HG03442 (cell line): ENCODE measurements around the gene ANKRD34A.
"Not testable (repeated sequence)": the region's sequence is repeated elsewhere in the genome, so short reads cannot be mapped to it uniquely, and the experiment has no call there.

ENCODE experiments used
- ATAC-seq: cut with Tn5 transposase; IDR thresholded peaks from one replicate; pipeline ENCODE4 v1.9.1; 2021; ENCODE audit warnings: mild to moderate bottlenecking, moderate library complexity; ENCODE audit not compliant: unreplicated experiment

Gene ANKRD34A

GRCh38 chr1:145949219-145949618 lies 15.2 kb downstream of the ANKRD34A start:
- ATAC-seq: no peak

- no peak for ATAC-seq
These were observed 16.8 kb downstream of the ANKRD34A start for GRCh38 chr1:145947551-145947950.

DNA sequence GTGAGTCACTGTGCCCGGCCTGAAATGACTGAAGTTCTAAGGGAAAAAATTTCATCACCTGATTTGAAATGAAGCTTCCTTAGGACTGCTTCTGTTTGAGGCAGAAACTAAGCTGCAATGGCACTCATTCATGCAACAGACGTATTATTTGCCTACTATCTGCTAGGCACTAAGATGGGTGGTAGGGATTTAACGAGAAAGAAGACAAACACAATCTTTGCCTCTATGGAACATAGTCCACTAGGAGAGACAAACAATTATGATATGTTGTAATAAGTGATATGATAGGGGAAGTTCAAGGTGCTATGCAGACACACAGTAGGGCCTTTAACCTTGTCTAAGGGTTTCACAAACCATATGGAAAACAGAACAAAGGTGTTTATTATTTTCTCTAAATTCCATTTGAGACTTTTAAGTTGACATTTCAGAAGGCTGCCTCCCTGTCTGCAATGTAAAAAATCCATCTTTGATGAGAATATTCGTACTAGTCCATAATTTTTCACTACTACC lies 17.8 kb downstream of the ANKRD34A start:
- ATAC-seq: no peak

- ATAC-seq: no peak
These were observed 19.8 kb downstream of the ANKRD34A start for GRCh38 chr1:145944532-145944931.

DNA sequence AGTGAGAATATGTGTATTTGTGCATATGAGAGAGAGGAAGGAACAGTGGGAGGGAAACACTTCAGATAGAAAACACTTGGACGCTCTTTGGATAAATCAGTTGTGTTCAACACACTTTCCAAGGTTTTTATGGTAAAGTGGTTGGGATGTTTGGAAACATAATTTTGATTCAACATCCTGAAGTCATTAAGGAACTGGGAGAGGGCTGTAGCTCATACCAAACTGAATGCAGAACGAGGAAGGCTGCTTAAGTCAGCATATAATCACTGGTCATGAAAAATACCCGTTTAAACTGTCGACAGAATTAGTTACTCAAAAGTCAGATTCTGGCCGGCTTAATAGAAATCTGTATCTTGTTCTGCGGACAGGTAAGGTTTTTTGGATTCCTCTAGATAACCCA lies 21.5 kb downstream of the ANKRD34A start:
- no peak for ATAC-seq

- no peak for ATAC-seq
These were observed 22.0 kb downstream of the ANKRD34A start for GRCh38 chr1:145942405-145942804.

DNA sequence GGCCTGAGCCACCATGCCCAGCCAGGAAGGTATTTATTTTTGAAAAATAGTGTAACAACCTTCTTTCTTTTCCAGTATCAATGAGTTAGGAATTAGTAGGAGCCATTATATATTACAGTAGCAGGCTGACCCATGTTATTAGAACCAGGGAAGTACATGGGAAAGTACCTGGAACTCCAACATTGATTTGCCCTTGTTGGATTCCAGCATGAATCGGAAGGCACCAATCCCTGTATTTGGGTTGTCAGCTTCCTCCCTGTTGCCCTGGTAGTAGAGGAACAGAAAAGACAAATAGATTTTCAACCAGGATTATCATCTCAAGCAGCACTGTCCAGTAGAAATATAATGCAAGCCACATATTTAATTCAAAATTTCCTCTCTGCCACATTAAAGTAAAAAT lies 26.9 kb downstream of the ANKRD34A start:
- no peak for ATAC-seq

DNA sequence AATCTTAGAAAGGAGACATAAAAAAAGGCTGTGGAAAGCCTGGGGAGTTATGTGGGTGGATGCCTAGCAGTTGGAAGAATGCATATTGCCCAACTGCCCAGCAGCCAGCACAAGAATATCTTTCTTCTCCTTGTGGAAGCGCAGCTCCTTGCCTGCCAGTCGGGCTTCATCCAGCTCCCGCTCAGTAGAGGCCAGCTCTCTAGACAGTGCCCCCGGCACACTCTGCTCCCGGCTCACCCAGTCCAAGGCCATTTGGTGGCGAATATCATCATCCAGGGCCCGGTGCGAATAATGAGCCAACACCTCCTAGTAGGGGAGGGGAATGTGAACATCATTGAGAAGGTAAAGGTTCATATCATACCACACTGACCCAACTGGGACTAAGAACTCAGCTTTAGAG lies 28.1 kb downstream of the ANKRD34A start:
- no peak for ATAC-seq

GRCh38 chr1:145935708-145936107 lies 28.7 kb downstream of the ANKRD34A start:
- ATAC-seq: no peak

DNA sequence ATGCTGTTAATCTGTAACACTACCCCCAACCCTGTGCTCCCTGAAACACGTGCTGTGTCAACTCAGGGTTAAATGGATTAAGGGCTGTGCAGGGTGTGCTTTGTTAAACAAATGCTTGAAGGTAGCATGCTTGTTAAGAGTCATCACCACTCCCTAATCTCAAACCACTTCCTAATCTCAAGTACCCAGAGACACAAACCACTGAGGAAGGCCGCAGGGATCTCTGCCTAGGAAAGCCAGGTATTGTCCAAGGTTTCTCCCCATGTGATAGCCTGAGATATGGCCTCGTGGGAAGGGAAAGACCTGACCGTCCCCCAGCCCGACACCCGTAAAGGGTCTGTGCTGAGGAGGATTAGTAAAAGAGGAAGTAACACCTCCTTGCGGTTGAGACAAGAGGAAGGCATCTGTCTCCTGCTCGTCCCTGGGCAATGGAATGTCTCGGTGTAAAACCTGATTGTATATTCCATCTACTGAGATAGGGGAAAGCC lies 31.8 kb downstream of the ANKRD34A start:
- ATAC-seq: not testable (repeated sequence)

- ATAC-seq: no peak
These were observed 36.3 kb downstream of the ANKRD34A start for GRCh38 chr1:145927916-145928643.

GRCh38 chr1:145927063-145927886 lies 37.1 kb downstream of the ANKRD34A start, which contains the start of gene RBM8A:
RBM8A (minus strand) TSS chr1:145927484; CDS start chr1:145927426, 58 bp downstream.
- ATAC-seq: peak; percentile 96

DNA sequence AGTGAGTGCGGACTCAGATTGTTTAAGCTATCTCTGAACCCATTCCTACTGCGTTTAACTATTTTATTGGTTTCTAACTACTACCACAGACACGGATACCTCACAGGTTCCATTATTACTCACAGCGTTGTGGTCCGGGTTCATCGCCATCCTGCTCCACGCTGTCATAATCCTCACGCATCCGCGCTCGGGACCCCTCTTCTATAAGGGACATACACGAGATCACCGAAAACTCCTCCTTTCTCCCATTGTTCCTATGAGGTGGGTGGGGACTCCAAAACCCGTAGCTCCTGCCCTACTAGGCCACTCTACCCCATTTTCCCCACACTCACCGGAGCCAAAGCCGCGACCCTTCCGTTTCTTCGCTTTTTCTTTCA lies 37.7 kb downstream of the ANKRD34A start:
- peak; percentile 8 for ATAC-seq

GRCh38 chr1:145922266-145922665 lies 42.1 kb downstream of the ANKRD34A start:
- no peak for ATAC-seq

- not testable (repeated sequence) for ATAC-seq
These were observed 44.1 kb downstream of the ANKRD34A start for GRCh38 chr1:145920297-145920696.

DNA sequence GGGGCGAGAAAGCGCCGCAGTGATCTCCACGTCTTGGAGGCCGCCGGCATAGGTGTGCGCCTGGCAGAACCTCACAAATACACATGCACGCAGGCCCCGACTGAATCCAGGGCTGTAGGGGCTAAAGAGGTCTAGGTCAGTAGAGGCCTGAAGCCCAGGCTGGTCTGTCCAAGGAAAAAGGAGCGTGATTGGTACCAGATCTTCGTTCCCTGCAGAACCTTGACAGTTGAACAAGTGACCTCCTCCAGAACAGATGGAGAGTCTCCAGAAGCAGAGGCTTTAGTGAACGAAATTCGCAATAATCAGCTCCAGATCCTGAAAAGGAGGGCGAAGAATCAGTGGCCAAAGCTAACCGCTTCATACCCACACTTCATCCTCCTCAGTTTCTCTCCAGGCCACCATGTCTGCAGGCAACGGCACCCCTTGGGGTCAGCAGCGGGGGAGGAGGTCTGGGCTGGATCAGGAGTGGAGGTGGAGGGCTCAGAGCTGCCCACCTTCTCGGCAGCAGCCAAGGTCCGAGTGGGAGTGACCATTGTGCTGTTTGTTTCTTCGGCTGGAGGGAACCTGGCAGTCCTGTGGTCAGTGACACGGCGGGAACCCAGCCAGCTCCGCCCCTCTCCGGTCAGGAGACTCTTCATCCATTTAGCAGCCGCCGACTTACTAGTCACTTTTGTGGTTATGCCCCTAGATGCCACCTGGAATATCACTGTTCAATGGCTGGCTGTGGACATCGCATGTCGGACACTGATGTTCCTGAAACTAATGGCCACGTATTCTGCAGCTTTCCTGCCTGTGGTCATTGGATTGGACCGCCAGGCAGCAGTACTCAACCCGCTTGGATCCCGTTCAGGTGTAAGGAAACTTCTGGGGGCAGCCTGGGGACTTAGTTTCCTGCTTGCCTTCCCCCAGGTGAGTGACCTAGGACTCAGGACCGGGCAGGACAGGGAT lies 45.1 kb downstream of the ANKRD34A start:
- ATAC-seq: no peak

DNA sequence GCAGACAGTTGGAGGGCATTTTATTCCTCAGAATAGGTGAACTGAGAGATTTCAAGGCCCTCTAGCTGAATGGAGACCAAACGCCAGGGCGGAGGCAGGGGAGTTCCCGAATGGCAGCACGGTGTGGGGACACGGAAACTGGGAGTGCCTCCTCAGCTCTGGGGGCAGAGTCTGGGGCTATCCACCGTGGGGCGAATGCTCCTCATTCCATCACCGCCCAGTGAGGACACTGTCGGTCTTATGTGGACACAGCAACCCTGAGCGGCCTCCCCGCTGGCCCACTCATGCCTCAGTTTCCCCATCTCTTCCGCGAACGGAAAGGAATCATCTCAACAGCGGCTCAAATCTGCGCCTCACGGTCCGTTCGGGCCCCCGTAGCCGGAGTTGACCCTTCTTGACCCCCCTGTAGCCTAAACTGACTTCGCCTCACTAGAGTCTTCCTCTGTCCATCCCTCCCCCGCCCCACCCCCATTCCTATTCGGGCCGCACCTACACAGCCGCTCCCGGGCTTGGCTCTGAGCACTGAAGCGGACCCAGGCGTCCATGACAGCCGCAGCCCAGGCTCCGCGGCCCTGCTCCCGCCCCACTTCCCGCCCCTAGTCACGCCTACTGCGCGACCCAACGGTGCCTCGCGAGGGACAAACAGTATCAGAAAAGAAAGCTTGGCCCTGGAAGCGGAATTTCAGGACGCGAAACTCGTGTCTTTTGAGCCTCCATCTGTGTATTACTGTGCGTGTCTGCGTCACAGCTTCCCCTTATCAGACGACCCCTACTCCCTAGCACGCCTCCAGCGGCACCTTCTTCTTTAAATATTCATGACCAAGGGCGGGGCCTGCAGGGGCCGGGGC lies 46.0 kb downstream of the ANKRD34A start, which contains the start of gene PEX11B:
Gene PEX11B (minus strand): TSS at position 574 of the 848 bp plus-strand sequence. CDS start 29 bp downstream, at position 545.
- peak; percentile 73 for ATAC-seq

DNA sequence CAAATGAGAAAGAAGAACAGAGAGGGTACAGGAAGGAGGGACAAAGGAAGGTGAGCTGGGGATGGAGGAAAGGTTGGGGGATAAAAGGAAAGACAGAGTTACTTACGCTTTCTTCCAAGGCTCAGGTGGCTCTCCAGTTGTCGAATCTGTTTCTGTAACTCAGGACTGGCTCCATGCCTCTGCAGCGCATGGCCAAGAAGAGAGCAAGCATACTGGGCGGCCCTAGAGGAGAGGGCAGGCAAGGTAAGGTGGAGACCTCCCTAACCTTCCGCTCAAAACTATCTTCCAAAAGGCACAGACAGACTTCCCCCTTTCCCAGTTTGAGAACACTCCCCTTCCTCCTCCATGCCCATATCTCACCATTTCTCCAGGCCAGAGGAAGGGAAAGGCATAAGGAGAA lies 46.8 kb downstream of the ANKRD34A start:
- ATAC-seq: no peak

DNA sequence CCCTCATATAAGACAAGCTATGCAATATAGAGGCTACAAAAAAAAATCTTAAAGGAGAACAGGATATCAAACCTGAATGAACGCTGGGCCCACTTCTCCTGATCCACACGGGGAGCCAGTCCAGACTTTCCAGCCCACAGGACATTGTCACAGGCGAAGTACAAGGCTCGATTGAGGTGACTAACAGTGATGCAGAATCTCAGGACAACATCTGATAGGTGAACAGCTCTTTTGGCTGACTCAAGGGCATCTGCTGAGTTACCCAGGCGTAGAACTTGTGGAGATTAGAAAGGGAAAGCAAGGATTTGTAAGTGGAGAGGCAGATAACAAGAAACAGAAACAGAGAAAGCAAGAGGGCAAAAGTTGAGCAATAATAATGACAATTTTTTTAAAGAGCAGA lies 47.6 kb downstream of the ANKRD34A start:
- no peak for ATAC-seq
